ENCODE data around the gene NOL4L. TPM values are rescaled to one million over a fixed set of nuclear protein-coding genes. Genes with fewer than 3 reads are reported as not detected.
A peak's percentile ranks its signal among the peaks of the same experiment; 100 is the strongest.

The NOL4L gene
- total and polyA plus RNA-seq, 2 donors (not counting 3 experiments of a cell fraction or from before 2014, with no cell fraction given): 55.2 to 79.6 TPM

- no peak for TF ChIP-seq MYC (IDR thresholded peaks at IDR 0.05; ENCODE audit: low read depth, low read length)
- no peak for TF ChIP-seq POLR2A (IDR thresholded peaks at IDR 0.05; ENCODE audit: low read depth, low read length)
- TF ChIP-seq JUN (IDR thresholded peaks at IDR 0.05; ENCODE audit: borderline replicate concordance, insufficient read depth, insufficient read length, low read depth): peak; percentile 64
- CTCF ChIA-PET: interaction anchor here (0.9 to 1.8 kb wide), 4 partner anchors 9 to 78 kb away, joined by 3 to 5 read pairs (median 4); no protein-coding TSS in a partner anchor
- BruUV-seq (replicated peaks): no TSS peak
- no peaks in the 10 kb centered on the region for H3K79me2 ChIP-seq (ENCODE audit: control insufficient read depth, insufficient read depth, low read length)
- DNase-seq (ENCODE audit: low read depth, low spot score) (peak; percentile 47), FAIRE-seq (peak; percentile 87)
- H3K4me1 ChIP-seq (ENCODE audit: control insufficient read depth, extremely low read depth, insufficient read depth, low read length): peaks cover 3% of the 10 kb centered on the region
- H3K9me3 ChIP-seq (replicated peaks; ENCODE audit: control insufficient read depth, insufficient read depth, low read length): no peaks in the 10 kb centered on the region
- no peaks in the 10 kb centered on the region for H3K9me1 ChIP-seq (replicated peaks; ENCODE audit: control insufficient read depth, extremely low read depth, insufficient read depth, low read length)
- H3K4me2 ChIP-seq (ENCODE audit: insufficient read depth, low read length): no peak overlapping the region
- no peaks in the 10 kb centered on the region for H3K36me3 ChIP-seq (ENCODE audit: control insufficient read depth in 2 of 2, extremely low read depth in 1 of 2, insufficient read depth in 2 of 2, low read length in 2 of 2)
- H2AFZ ChIP-seq (ENCODE audit: low read depth, low read length): peak overlapping the region; percentile 24
- intact Hi-C loops (cut with micrococcal nuclease) (no loop called here), dilution Hi-C loops (cut with MboI; ENCODE audit: extremely low pct_ligation_motif_present, low sequenced_read_pairs) (no loop called here)
- no peak overlapping the region for H3K27ac ChIP-seq (ENCODE audit: insufficient read depth, low read depth, low read length)
- H3K27me3 ChIP-seq (ENCODE audit: control insufficient read depth in 2 of 2, insufficient read depth in 2 of 2, low read length in 2 of 2): no peaks in the 10 kb centered on the region
- H4K20me1 ChIP-seq (replicated peaks; ENCODE audit: control insufficient read depth, extremely low read depth, insufficient read depth, low read length): no peaks in the 10 kb centered on the region
- H3K4me3 ChIP-seq (replicated peaks in 1 of 3; ENCODE audit: insufficient read depth in 1 of 3, low read depth in 1 of 3, low read length in 3 of 3): no peak overlapping the region
- H3K9ac ChIP-seq (replicated peaks; ENCODE audit: extremely low read depth, insufficient read depth, low read length): no peak overlapping the region
- POLR2A ChIA-PET: no interaction called here
Measured at GRCh38 chr20:32574296-32575226, 10.6 kb downstream of the NOL4L start.

- Histone ChIP-seq H3K9me1 (replicated peaks; ENCODE audit: control insufficient read depth, extremely low read depth, insufficient read depth, low read length) (no peaks in the 10 kb centered on the region), H3K27me3 (ENCODE audit: control insufficient read depth in 2 of 2, insufficient read depth in 2 of 2, low read length in 2 of 2) (no peaks in the 10 kb centered on the region), H3K27ac (ENCODE audit: insufficient read depth, low read depth, low read length) (no peak overlapping the region), H3K4me3 (replicated peaks in 1 of 3; ENCODE audit: insufficient read depth in 1 of 3, low read depth in 1 of 3, low read length in 3 of 3) (no peak overlapping the region), H4K20me1 (replicated peaks; ENCODE audit: control insufficient read depth, extremely low read depth, insufficient read depth, low read length) (no peaks in the 10 kb centered on the region), H3K79me2 (ENCODE audit: control insufficient read depth, insufficient read depth, low read length) (no peaks in the 10 kb centered on the region), H3K9ac (replicated peaks; ENCODE audit: extremely low read depth, insufficient read depth, low read length) (no peak overlapping the region), H3K4me1 (ENCODE audit: control insufficient read depth, extremely low read depth, insufficient read depth, low read length) (peaks cover 3% of the 10 kb centered on the region), H2AFZ (ENCODE audit: low read depth, low read length) (no peak overlapping the region), H3K4me2 (ENCODE audit: insufficient read depth, low read length) (no peak overlapping the region), H3K9me3 (replicated peaks; ENCODE audit: control insufficient read depth, insufficient read depth, low read length) (no peaks in the 10 kb centered on the region), H3K36me3 (ENCODE audit: control insufficient read depth in 2 of 2, extremely low read depth in 1 of 2, insufficient read depth in 2 of 2, low read length in 2 of 2) (no peaks in the 10 kb centered on the region)
- ChIA-PET POLR2A (no interaction called here), CTCF (interaction anchor here (1.1 to 1.8 kb wide), 4 partner anchors 8 to 79 kb away, joined by 3 to 5 read pairs (median 4); no protein-coding TSS in a partner anchor)
- TF ChIP-seq POLR2AphosphoS5 (IDR thresholded peaks at IDR 0.05; ENCODE audit: insufficient read depth, low read depth, low read length) (no peak), POLR2A (IDR thresholded peaks at IDR 0.05; ENCODE audit: low read depth, low read length) (no peak), MYC (IDR thresholded peaks at IDR 0.05; ENCODE audit: low read depth, low read length) (no peak), CTCF (IDR thresholded peaks at IDR 0.05; ENCODE audit: extremely low read depth in 1 of 2, insufficient read depth in 1 of 2, low read depth in 1 of 2, low read length in 2 of 2) (no peak), MAX (IDR thresholded peaks at IDR 0.05; ENCODE audit: insufficient read depth, insufficient read length) (no peak), GATA2 (IDR thresholded peaks at IDR 0.05; ENCODE audit: insufficient read depth, insufficient read length, low read depth, low read length) (no peak), FOS (IDR thresholded peaks at IDR 0.05; ENCODE audit: borderline replicate concordance, insufficient read depth, low read length) (no peak), EZH2 (IDR thresholded peaks at IDR 0.05; ENCODE audit: borderline replicate concordance, low read depth, low read length, severe bottlenecking) (no peak), JUN (IDR thresholded peaks at IDR 0.05; ENCODE audit: borderline replicate concordance, insufficient read depth, insufficient read length, low read depth) (no peak)
- dilution Hi-C loops (cut with MboI; ENCODE audit: extremely low pct_ligation_motif_present, low sequenced_read_pairs) (no loop called here), intact Hi-C loops (cut with micrococcal nuclease) (no loop called here)
- DNase-seq (ENCODE audit: low read depth, low spot score) (no peak), FAIRE-seq (no peak)
- BruUV-seq (replicated peaks): no TSS peak
Measured at GRCh38 chr20:32573167-32573851, 11.8 kb downstream of the NOL4L start.

Data from endothelial cell of umbilical vein (primary cell).